SK-N-SH (cell line): Measurements from ENCODE around the gene HS3ST3A1. TPM values are rescaled to one million over a fixed set of nuclear protein-coding genes. Genes with fewer than 3 reads are reported as not detected.
A peak's percentile ranks its signal among the peaks of the same experiment; 100 is the strongest.

Experiments
- CTCF ChIA-PET: fragments of 300-600, 350-600 bp; formaldehyde crosslinking; extraction: SDS; loops from one replicate; lab custom pipeline; 2021; lab: Yijun Ruan, JAX
- POLR2A ChIA-PET: fragments of 350-600 bp; sonication (Branson Sonifier 250); formaldehyde crosslinking; extraction: SDS; loops from one replicate; lab custom pipeline; 2020; ENCODE audit warnings: antibody characterized with exemption, inconsistent platforms; lab: Yijun Ruan, JAX
- DNase-seq: peaks from one replicate; pipeline ENCODE4 v3.0.0; 2012
- H2AFZ ChIP-seq: fragments of 200-600 bp; sonication (generic); 2 replicates; pipeline ENCODE4 v1.8.1; 2016; ENCODE audit warnings: antibody characterized with exemption, mild to moderate bottlenecking, low read depth
- H3F3A ChIP-seq: fragments of 200-600 bp; sonication (generic); replicated peaks from 2 replicates; pipeline ENCODE3; 2016; ENCODE audit warnings: antibody characterized with exemption, mild to moderate bottlenecking; ENCODE audit not compliant: insufficient read depth
- H3K27ac ChIP-seq, 2 experiments: fragments of 200-500 bp in 1 of 2; fragments of 200-600 bp in 1 of 2; sonication (Bioruptor generic) in 1 of 2; sonication (generic), shearing (Covaris generic) in 1 of 2; 2 replicates each; pipeline versions ENCODE4 v1.5.1 to v1.6.1; 2014 to 2016; ENCODE audit warnings: low read depth in 2 of 2, inconsistent platforms in 1 of 2, low read length in 1 of 2, mild to moderate bottlenecking in 1 of 2, mixed read lengths in 1 of 2
- H3K27me3 ChIP-seq: fragments of 200-600 bp; sonication (generic), shearing (Covaris generic); 2 replicates; pipeline ENCODE4 v1.6.1; 2016; ENCODE audit warnings: mixed run types; ENCODE audit not compliant: insufficient read depth
- H3K36me3 ChIP-seq, 2 experiments: fragments of 200-500 bp in 1 of 2; fragments of 200-600 bp in 1 of 2; sonication (Bioruptor generic) in 1 of 2; sonication (generic) in 1 of 2; replicated peaks in 1 of 2; 2 replicates each; pipeline versions ENCODE3 to v1.5.1; 2014 to 2016; ENCODE audit warnings: low read length in 1 of 2, mild to moderate bottlenecking in 1 of 2; ENCODE audit not compliant: insufficient read depth in 2 of 2, control insufficient read depth in 1 of 2
- H3K4me1 ChIP-seq, 2 experiments: fragments of 200-500 bp in 1 of 2; fragments of 200-600 bp in 1 of 2; sonication (Bioruptor generic) in 1 of 2; sonication (generic), shearing (Covaris generic) in 1 of 2; 2 replicates each; pipeline versions ENCODE4 v1.5.1 to v1.6.1; 2014 to 2016; ENCODE audit warnings: low read depth in 1 of 2, low read length in 1 of 2, mixed run types in 1 of 2; ENCODE audit not compliant: insufficient read depth in 2 of 2, control insufficient read depth in 1 of 2
- H3K4me2 ChIP-seq: fragments of 200-600 bp; sonication (generic), shearing (Covaris generic); 2 replicates; pipeline ENCODE4 v1.6.1; 2017; ENCODE audit warnings: mixed run types
- H3K4me3 ChIP-seq, 2 experiments: fragments of 200-500 bp in 1 of 2; fragments of 200-600 bp in 1 of 2; sonication (Bioruptor generic) in 1 of 2; sonication (generic), shearing (Covaris generic) in 1 of 2; 2 replicates each; pipeline versions ENCODE4 v1.5.1 to v1.8.1; 2014 to 2016; ENCODE audit warnings: low read depth in 2 of 2, inconsistent platforms in 1 of 2, low read length in 1 of 2, mild to moderate bottlenecking in 1 of 2, mixed read lengths in 1 of 2, moderate library complexity in 1 of 2
- H3K79me2 ChIP-seq: fragments of 200-600 bp; sonication (generic); 2 replicates; pipeline ENCODE4 v1.8.1; 2017; ENCODE audit warnings: mild to moderate bottlenecking; ENCODE audit not compliant: insufficient read depth
- H3K9ac ChIP-seq: fragments of 200-600 bp; sonication (generic); 2 replicates; pipeline ENCODE4 v1.6.1; 2017; ENCODE audit warnings: mixed run types
- H3K9me2 ChIP-seq: fragments of 200-600 bp; sonication (generic); 2 replicates; pipeline ENCODE4 v1.6.1; 2017; ENCODE audit warnings: mixed run types
- H3K9me3 ChIP-seq: fragments of 200-600 bp; sonication (generic); 2 replicates; pipeline ENCODE4 v1.6.1; 2017; ENCODE audit warnings: mixed run types, mild to moderate bottlenecking, moderate library complexity
- H4K20me1 ChIP-seq: fragments of 200-600 bp; sonication (generic); 2 replicates; pipeline ENCODE4 v1.6.1; 2017; ENCODE audit warnings: mild to moderate bottlenecking, mixed run types; ENCODE audit not compliant: insufficient read depth
- CHD2 ChIP-seq: fragments of 150-350 bp; IDR thresholded peaks from 2 replicates; pipeline ENCODE4 v1.6.1; 2018; ENCODE audit warnings: low read length; ENCODE audit not compliant: partially characterized antibody
- ELF1 ChIP-seq: IDR thresholded peaks from 2 replicates; pipeline ENCODE4 v1.4.0; 2012
- FOXJ3 ChIP-seq: sonication (generic); formaldehyde crosslinking; IDR thresholded peaks from 2 replicates; pipeline ENCODE4 v1.5.1; 2020; ENCODE audit warnings: mild to moderate bottlenecking, missing genetic modification reagents
- GABPA ChIP-seq: IDR thresholded peaks from 2 replicates; pipeline ENCODE4 v1.4.0; 2012; ENCODE audit warnings: low read depth, mild to moderate bottlenecking
- GATA2 ChIP-seq: sonication (generic); formaldehyde crosslinking; IDR thresholded peaks from 2 replicates; pipeline ENCODE4 v1.5.0; 2020; ENCODE audit warnings: mild to moderate bottlenecking, missing genetic modification reagents
- MXI1 ChIP-seq: IDR thresholded peaks from 2 replicates; pipeline ENCODE4 v1.6.1; 2012; ENCODE audit warnings: mild to moderate bottlenecking, low read depth, low read length, improper control_type of control experiment
- NRF1 ChIP-seq: IDR thresholded peaks from 2 replicates; pipeline ENCODE4 v1.6.1; 2012; ENCODE audit warnings: low read depth, mild to moderate bottlenecking, low read length
- POLR2AphosphoS5 ChIP-seq: IDR thresholded peaks from 2 replicates; pipeline ENCODE4 v1.6.1; 2012; ENCODE audit warnings: low read depth, low read length
- RAD21 ChIP-seq: IDR thresholded peaks from 2 replicates; pipeline ENCODE4 v1.6.1; 2012; ENCODE audit warnings: mild to moderate bottlenecking, low read length
- RCOR1 ChIP-seq: fragments of 150-350 bp; IDR thresholded peaks from 2 replicates; pipeline ENCODE4 v1.6.1; 2017; ENCODE audit warnings: antibody characterized with exemption, low read length
- RFX5 ChIP-seq: IDR thresholded peaks from 2 replicates; pipeline ENCODE4 v1.6.1; 2012; ENCODE audit warnings: mild to moderate bottlenecking, improper control_type of control experiment, low read length
- SIN3A ChIP-seq: IDR thresholded peaks from 2 replicates; pipeline ENCODE4 v1.6.1; 2012; ENCODE audit warnings: low read depth, mild to moderate bottlenecking, low read length, moderate library complexity, borderline replicate concordance
- SMC3 ChIP-seq: IDR thresholded peaks from 2 replicates; pipeline ENCODE4 v1.6.1; 2012; ENCODE audit warnings: low read depth, low read length, improper control_type of control experiment
- TCF12 ChIP-seq: IDR thresholded peaks from 2 replicates; pipeline ENCODE4 v1.4.0; 2012
- TEAD4 ChIP-seq: IDR thresholded peaks from 2 replicates; pipeline ENCODE4 v1.4.0; 2012; ENCODE audit warnings: mild to moderate bottlenecking, borderline replicate concordance; ENCODE audit not compliant: insufficient read depth
- WGBS: methylation state at CpG from one replicate; pipeline ENCODE4 v1.1.6; 2017; ENCODE audit warnings: low lambda C conversion rate; 5-methylcytosine and 5-hydroxymethylcytosine counted together
- polyA plus RNA-seq, 3 experiments: library from polyadenylated mRNA; depleted of rRNA; stranded (reverse); fragments of >200 nt; gene quantifications; 2 replicates each; pipeline ENCODE4 v1.2.3, GENCODE V29; 2012
- TF ChIP-seq, protein P1 (sequence below): IDR thresholded peaks from 2 replicates; pipeline ENCODE4 v1.6.1; 2012; ENCODE audit warnings: mild to moderate bottlenecking, low read depth, low read length, moderate library complexity
- TF ChIP-seq, protein P2 (sequence below): fragments of 200-600 bp; sonication (generic); IDR thresholded peaks from 2 replicates; pipeline ENCODE4 v1.6.1; 2017; ENCODE audit warnings: antibody characterized with exemption, mild to moderate bottlenecking, moderate library complexity
- TF ChIP-seq, protein P3 (sequence below): IDR thresholded peaks from 2 replicates; pipeline ENCODE4 v1.4.0; 2012; ENCODE audit warnings: low read depth, borderline replicate concordance
- TF ChIP-seq, protein P4 (sequence below): fragments of 150-350 bp; IDR thresholded peaks from 2 replicates; pipeline ENCODE4 v1.6.1; 2017; ENCODE audit warnings: antibody characterized with exemption, low read length, low read depth, borderline replicate concordance
- TF ChIP-seq, protein P5 (sequence below): IDR thresholded peaks from 2 replicates; pipeline ENCODE4 v1.4.0; 2012; ENCODE audit warnings: low read depth

HS3ST3A1 gene
- polyA plus RNA-seq, 1 of the 3 experiments (the other 2 are of a cell fraction) = 22.6 TPM

DNA sequence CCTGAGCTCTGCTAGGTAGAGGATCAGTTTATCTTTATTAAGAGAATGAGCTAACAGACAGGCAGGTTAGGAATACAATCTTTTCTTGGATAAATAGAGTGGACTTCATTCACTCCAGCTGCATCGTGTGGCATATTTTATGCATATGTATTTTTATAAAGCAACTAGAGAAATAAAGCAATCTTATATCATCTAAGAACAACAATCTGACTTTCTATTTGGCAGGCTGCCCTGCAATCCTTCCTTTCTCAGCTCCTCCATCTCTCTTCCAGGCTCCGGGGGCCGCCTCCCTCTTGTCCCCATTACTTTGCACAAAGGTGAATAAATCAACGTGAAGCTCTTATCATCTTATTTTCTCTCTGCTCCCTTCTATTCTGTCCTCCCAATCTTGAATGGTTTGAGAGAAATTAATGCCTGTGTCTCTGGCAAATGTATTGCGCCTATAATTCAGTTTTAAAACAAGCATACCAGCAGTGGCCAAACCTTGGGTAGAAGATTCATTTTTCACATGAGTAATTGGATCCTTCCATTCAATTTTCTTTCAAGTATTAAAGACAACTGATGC, 64.5 kb downstream of the HS3ST3A1 start (continued):
- TF ChIP-seq RAD21 (no peak), SIN3A (no peak), RFX5 (no peak), ELF1 (no peak), MXI1 (no peak), TCF12 (peak; percentile 66)
- TF ChIP-seq, protein P1, sequence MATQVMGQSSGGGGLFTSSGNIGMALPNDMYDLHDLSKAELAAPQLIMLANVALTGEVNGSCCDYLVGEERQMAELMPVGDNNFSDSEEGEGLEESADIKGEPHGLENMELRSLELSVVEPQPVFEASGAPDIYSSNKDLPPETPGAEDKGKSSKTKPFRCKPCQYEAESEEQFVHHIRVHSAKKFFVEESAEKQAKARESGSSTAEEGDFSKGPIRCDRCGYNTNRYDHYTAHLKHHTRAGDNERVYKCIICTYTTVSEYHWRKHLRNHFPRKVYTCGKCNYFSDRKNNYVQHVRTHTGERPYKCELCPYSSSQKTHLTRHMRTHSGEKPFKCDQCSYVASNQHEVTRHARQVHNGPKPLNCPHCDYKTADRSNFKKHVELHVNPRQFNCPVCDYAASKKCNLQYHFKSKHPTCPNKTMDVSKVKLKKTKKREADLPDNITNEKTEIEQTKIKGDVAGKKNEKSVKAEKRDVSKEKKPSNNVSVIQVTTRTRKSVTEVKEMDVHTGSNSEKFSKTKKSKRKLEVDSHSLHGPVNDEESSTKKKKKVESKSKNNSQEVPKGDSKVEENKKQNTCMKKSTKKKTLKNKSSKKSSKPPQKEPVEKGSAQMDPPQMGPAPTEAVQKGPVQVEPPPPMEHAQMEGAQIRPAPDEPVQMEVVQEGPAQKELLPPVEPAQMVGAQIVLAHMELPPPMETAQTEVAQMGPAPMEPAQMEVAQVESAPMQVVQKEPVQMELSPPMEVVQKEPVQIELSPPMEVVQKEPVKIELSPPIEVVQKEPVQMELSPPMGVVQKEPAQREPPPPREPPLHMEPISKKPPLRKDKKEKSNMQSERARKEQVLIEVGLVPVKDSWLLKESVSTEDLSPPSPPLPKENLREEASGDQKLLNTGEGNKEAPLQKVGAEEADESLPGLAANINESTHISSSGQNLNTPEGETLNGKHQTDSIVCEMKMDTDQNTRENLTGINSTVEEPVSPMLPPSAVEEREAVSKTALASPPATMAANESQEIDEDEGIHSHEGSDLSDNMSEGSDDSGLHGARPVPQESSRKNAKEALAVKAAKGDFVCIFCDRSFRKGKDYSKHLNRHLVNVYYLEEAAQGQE = no peak

DNA sequence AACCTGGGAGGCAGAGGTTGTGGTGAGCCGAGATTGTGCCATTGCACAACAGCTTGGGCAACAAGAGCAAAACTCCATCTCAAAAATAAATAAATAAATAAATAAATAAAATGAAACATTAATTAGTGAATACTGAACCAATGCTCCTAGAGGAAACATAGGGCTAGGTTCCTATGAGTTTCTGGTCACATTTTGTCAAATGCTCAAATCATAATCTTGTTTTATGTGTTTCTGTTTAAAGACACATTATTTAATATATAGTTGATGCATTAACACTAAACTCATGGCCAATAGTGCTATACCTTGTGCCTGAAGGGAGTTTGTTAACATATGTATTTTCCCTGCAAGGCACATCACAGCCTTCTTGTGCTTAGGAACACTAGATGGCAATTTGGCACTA, 66.8 kb downstream of the HS3ST3A1 start:
- 83% methylated on average over 1 of the region's 1 CpG for WGBS
- H3K27me3 ChIP-seq = no peaks in the 10 kb centered on the region
- H3K4me1 ChIP-seq = peaks cover 0 to 19% of the 10 kb centered on the region in 2 experiments; a peak in 3 of 4 replicates
- no peak overlapping the region for H3K4me2 ChIP-seq
- peaks cover 0 to 52% of the 10 kb centered on the region in 2 experiments for H3K36me3 ChIP-seq
- H3K9ac ChIP-seq = no peak overlapping the region
- CTCF ChIA-PET = no interaction called here
- POLR2A ChIA-PET = no interaction called here
- 0 out of 2 replicates have a peak, but pooled peaks cover 3% of the 10 kb centered on the region for H3K9me3 ChIP-seq
- H3K4me3 ChIP-seq = no peak overlapping the region
- H3K27ac ChIP-seq = no peak overlapping the region
- TF ChIP-seq RCOR1 (no peak), TEAD4 (no peak), SMC3 (no peak), CHD2 (no peak), POLR2AphosphoS5 (no peak), GABPA (no peak), NRF1 (no peak), FOXJ3 (no peak), RFX5 (no peak), GATA2 (CRISPR knock-in tag) (no peak)
- TF ChIP-seq, protein P2, sequence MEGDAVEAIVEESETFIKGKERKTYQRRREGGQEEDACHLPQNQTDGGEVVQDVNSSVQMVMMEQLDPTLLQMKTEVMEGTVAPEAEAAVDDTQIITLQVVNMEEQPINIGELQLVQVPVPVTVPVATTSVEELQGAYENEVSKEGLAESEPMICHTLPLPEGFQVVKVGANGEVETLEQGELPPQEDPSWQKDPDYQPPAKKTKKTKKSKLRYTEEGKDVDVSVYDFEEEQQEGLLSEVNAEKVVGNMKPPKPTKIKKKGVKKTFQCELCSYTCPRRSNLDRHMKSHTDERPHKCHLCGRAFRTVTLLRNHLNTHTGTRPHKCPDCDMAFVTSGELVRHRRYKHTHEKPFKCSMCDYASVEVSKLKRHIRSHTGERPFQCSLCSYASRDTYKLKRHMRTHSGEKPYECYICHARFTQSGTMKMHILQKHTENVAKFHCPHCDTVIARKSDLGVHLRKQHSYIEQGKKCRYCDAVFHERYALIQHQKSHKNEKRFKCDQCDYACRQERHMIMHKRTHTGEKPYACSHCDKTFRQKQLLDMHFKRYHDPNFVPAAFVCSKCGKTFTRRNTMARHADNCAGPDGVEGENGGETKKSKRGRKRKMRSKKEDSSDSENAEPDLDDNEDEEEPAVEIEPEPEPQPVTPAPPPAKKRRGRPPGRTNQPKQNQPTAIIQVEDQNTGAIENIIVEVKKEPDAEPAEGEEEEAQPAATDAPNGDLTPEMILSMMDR = no peak
- TF ChIP-seq, protein P3, sequence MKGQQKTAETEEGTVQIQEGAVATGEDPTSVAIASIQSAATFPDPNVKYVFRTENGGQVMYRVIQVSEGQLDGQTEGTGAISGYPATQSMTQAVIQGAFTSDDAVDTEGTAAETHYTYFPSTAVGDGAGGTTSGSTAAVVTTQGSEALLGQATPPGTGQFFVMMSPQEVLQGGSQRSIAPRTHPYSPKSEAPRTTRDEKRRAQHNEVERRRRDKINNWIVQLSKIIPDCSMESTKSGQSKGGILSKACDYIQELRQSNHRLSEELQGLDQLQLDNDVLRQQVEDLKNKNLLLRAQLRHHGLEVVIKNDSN = no peak
- TF ChIP-seq, protein P1 = no peak
- TF ChIP-seq, protein P4, sequence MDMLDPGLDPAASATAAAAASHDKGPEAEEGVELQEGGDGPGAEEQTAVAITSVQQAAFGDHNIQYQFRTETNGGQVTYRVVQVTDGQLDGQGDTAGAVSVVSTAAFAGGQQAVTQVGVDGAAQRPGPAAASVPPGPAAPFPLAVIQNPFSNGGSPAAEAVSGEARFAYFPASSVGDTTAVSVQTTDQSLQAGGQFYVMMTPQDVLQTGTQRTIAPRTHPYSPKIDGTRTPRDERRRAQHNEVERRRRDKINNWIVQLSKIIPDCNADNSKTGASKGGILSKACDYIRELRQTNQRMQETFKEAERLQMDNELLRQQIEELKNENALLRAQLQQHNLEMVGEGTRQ = no peak
- TF ChIP-seq, protein P5, sequence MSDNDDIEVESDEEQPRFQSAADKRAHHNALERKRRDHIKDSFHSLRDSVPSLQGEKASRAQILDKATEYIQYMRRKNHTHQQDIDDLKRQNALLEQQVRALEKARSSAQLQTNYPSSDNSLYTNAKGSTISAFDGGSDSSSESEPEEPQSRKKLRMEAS = no peak
- no peaks in the 10 kb centered on the region for H3K9me2 ChIP-seq
- no peak overlapping the region for H2AFZ ChIP-seq
- no peaks in the 10 kb centered on the region for H4K20me1 ChIP-seq
- no peak for DNase-seq
- peaks cover 78% of the 10 kb centered on the region for H3K79me2 ChIP-seq
- peaks cover 27% of the 10 kb centered on the region for H3F3A ChIP-seq
